Nephron progenitor cell (in vitro differentiated cells): Measurements from ENCODE around the gene H6PD.

Experiments
- DNase-seq: peaks from one replicate; pipeline ENCODE4 v3.0.0; 2021
- H3K27ac Mint-ChIP-seq: 2 replicates; pipeline ENCODE4 v1.8.0; 2021; ENCODE audit warnings: mild to moderate bottlenecking, moderate library complexity, mixed read lengths
- H3K27me3 Mint-ChIP-seq: 2 replicates; pipeline ENCODE4 v1.8.0; 2021; ENCODE audit warnings: mild to moderate bottlenecking, low read depth, mixed read lengths; ENCODE audit not compliant: poor library complexity
- H3K36me3 Mint-ChIP-seq: 2 replicates; pipeline ENCODE4 v1.8.0; 2021; ENCODE audit warnings: low read depth, mixed read lengths
- H3K4me1 Mint-ChIP-seq: 2 replicates; pipeline ENCODE4 v1.8.0; 2021; ENCODE audit warnings: mixed read lengths
- H3K4me3 Mint-ChIP-seq: 2 replicates; pipeline ENCODE4 v1.8.0; 2021; ENCODE audit warnings: mild to moderate bottlenecking, moderate library complexity, mixed read lengths
- H3K9me3 Mint-ChIP-seq: 2 replicates; pipeline ENCODE4 v1.8.0; 2021; ENCODE audit warnings: mild to moderate bottlenecking, moderate library complexity, mixed read lengths
- TF ChIP-seq, protein P1 (sequence below): fragments of 200-600 bp; sonication (generic); IDR thresholded peaks from 2 replicates; pipeline ENCODE4 v1.5.0; 2021; ENCODE audit warnings: antibody characterized with exemption

Gene H6PD

DNA sequence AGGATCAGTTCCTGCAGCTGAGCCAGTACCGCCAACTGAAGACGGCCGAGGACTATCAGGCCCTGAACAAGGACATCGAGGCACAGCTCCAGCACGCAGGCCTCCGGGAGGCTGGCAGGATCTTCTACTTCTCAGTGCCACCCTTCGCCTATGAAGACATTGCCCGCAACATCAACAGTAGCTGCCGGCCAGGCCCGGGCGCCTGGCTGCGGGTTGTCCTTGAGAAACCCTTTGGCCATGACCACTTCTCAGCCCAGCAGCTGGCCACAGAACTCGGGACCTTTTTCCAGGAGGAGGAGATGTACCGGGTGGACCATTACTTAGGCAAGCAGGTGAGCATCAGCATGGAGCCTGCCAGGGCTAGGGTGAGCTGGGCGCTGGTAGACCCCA lies 10.7 kb downstream of the H6PD start:
- H3K4me1 Mint-ChIP-seq = peaks cover 65% of the 10 kb centered on the region
- H3K27me3 Mint-ChIP-seq = no peaks in the 10 kb centered on the region
- H3K4me3 Mint-ChIP-seq = no peak overlapping the region
- H3K9me3 Mint-ChIP-seq = no peaks in the 10 kb centered on the region
- no peak for DNase-seq
- TF ChIP-seq, protein P1, sequence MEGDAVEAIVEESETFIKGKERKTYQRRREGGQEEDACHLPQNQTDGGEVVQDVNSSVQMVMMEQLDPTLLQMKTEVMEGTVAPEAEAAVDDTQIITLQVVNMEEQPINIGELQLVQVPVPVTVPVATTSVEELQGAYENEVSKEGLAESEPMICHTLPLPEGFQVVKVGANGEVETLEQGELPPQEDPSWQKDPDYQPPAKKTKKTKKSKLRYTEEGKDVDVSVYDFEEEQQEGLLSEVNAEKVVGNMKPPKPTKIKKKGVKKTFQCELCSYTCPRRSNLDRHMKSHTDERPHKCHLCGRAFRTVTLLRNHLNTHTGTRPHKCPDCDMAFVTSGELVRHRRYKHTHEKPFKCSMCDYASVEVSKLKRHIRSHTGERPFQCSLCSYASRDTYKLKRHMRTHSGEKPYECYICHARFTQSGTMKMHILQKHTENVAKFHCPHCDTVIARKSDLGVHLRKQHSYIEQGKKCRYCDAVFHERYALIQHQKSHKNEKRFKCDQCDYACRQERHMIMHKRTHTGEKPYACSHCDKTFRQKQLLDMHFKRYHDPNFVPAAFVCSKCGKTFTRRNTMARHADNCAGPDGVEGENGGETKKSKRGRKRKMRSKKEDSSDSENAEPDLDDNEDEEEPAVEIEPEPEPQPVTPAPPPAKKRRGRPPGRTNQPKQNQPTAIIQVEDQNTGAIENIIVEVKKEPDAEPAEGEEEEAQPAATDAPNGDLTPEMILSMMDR = no peak
- H3K36me3 Mint-ChIP-seq = peaks cover 16% of the 10 kb centered on the region
- H3K27ac Mint-ChIP-seq = no peak overlapping the region

DNA sequence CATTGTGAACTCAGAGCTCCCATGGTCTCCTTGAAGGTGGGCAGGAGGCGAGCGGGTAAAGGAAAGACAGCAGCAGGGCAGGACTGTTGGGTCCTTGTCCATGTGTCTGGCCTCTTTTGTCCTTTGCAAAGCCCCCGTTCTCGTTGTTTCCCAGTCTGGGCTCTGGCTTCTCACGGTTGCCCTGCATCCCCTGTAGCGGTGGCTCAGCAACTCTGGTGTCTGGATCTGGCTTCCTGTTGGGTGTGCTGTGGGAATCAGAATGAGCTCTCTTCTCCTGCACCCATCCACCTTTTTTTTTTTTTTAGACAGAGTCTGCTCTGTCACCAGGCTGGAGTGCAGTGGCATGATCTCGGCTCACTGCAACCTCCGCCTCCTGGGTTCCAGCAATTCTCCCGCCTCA lies 11.1 kb downstream of the H6PD start:
- no peak for DNase-seq
- Mint-ChIP-seq H3K27me3 (no peaks in the 10 kb centered on the region), H3K36me3 (peaks cover 16% of the 10 kb centered on the region), H3K9me3 (no peaks in the 10 kb centered on the region), H3K4me1 (peaks cover 65% of the 10 kb centered on the region), H3K4me3 (no peak overlapping the region), H3K27ac (no peak overlapping the region)
- TF ChIP-seq, protein P1 = no peak

GRCh38 chr1:9246215-9246614 lies 11.6 kb downstream of the H6PD start:
- H3K27ac Mint-ChIP-seq = peak overlapping the region; percentile 51
- no peak overlapping the region for H3K4me3 Mint-ChIP-seq
- no peak for DNase-seq
- peaks cover 16% of the 10 kb centered on the region for H3K36me3 Mint-ChIP-seq
- no peaks in the 10 kb centered on the region for H3K27me3 Mint-ChIP-seq
- H3K4me1 Mint-ChIP-seq = peaks cover 68% of the 10 kb centered on the region
- TF ChIP-seq, protein P1 = no peak
- no peaks in the 10 kb centered on the region for H3K9me3 Mint-ChIP-seq

DNA sequence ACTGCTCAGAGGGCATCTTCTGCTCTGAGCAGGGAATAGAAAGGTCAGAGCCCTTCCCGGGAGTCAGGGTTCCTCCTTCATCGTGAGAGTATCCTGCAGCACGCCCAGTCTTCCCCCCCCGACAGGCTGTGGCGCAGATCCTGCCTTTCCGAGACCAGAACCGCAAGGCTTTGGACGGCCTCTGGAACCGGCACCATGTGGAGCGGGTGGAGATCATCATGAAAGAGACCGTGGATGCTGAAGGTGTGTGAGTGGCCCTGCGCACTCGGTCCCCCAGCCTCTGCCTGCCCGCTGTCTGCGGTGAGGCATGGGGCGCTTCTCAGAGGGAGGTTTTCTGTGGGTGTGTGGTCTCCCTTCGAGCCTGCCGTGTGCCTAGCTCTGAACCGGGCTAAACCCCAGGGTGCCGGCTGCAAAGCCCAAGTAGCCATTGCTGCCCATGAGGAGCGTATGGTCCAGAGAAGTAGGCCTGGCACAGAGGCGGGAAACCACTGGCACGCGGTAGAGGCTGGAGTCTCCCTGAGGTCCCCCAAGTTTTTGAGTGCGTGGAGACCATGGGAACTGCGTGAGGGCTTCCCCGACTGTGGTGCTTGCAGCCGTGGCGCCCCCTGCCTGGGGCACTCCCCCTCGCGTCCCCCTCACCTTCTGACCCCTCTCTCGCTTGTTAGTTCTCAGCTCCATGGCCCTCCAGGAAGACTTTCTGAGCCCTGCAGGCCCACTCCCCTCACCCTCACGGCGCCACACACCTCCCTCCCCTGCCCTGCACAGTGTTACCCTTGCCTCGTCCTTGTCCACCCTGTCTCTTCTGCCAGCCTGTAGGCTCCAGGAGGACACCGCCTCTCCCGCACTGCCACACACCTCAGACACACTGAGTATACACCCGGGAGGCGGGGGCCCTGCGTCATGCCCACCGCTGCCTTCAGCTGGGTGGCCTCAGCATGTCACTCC lies 12.5 kb downstream of the H6PD start:
- no peak for DNase-seq
- H3K4me1 Mint-ChIP-seq = peaks cover 72% of the 10 kb centered on the region
- TF ChIP-seq, protein P1 = no peak
- no peaks in the 10 kb centered on the region for H3K27me3 Mint-ChIP-seq
- peak overlapping the region; percentile 25 for H3K27ac Mint-ChIP-seq
- peaks cover 16% of the 10 kb centered on the region for H3K36me3 Mint-ChIP-seq
- H3K4me3 Mint-ChIP-seq = no peak overlapping the region
- H3K9me3 Mint-ChIP-seq = no peaks in the 10 kb centered on the region

DNA sequence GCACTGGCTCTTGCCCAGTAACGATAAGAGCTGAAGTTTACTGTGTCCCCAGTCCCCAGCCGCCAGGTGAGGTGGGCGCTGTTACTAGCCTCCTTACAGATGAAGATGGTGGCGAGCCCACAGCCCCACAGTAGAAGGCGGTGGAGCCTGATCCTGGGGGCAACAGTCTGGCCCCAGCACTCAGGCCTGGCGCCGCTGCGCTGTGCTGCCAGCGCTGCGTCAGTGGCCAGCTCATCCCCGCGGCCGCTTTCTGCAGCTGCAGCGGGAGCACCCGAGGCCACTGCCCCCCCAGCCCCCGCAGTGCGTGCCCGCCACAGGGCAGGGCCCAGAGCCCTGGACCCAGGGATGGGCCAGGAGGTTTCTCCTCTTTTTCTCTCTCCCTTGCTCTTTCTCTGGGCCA lies 13.3 kb downstream of the H6PD start:
- H3K9me3 Mint-ChIP-seq = no peaks in the 10 kb centered on the region
- DNase-seq = no peak
- H3K27me3 Mint-ChIP-seq = no peaks in the 10 kb centered on the region
- TF ChIP-seq, protein P1 = no peak
- H3K4me3 Mint-ChIP-seq = no peak overlapping the region
- peaks cover 16% of the 10 kb centered on the region for H3K36me3 Mint-ChIP-seq
- peaks cover 72% of the 10 kb centered on the region for H3K4me1 Mint-ChIP-seq
- H3K27ac Mint-ChIP-seq = peak overlapping the region; percentile 25
